NCI-H1092 (cell line): ENCODE data around the gene FBXL15.

Experiments
- DNase-seq: peaks from one replicate; lab custom pipeline; 2025; lab: John Stamatoyannopoulos, UW

The FBXL15 gene

GRCh38 chr10:102457591-102458150 is 37.0 kb downstream of the FBXL15 start:
- DNase-seq: no peak

DNA sequence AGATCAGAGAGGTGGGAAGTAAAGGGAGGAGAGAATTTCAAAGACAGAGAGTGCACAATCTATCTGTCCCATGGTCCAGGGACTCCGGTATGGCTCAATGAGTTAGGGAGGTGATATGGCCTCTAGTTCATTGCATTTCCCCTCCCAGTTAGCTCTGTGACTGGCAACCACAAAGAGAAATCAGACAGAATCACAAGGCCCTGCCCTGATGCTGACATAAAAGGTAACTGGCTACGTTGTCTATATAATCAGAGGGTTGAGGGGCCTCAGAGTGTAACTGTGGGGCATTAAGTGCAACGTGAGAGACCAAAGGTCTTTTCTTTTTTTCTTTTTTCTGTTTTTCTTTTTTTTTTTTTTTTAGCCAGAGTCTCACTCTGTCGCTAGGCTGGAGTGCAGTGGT is 38.0 kb downstream of the FBXL15 start:
- no peak for DNase-seq

DNA sequence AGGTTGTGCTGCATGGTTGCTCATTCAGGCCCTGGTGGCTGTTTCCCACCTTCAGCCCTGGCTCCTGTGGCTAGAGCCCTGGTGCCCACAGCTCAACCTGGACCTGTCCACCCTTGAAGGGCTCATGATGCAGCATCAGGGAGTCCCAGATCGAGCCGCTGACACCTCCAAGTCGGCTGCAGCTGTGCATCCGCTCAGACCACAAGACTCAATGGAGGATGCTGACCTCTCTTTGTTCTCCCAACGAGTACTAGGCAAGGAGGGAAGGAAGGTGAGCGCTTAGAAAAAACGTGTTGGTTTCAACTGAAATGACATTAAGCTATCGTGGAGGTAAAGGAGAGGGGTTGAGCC is 40.2 kb downstream of the FBXL15 start:
- DNase-seq: no peak

- DNase-seq: peak; percentile 85
Observed at GRCh38 chr10:102461187-102462054, 40.8 kb downstream of the FBXL15 start.

- DNase-seq: no peak
Observed at GRCh38 chr10:102462512-102463054, 41.9 kb downstream of the FBXL15 start.

GRCh38 chr10:102463983-102464382 is 43.3 kb downstream of the FBXL15 start:
- DNase-seq: no peak

DNA sequence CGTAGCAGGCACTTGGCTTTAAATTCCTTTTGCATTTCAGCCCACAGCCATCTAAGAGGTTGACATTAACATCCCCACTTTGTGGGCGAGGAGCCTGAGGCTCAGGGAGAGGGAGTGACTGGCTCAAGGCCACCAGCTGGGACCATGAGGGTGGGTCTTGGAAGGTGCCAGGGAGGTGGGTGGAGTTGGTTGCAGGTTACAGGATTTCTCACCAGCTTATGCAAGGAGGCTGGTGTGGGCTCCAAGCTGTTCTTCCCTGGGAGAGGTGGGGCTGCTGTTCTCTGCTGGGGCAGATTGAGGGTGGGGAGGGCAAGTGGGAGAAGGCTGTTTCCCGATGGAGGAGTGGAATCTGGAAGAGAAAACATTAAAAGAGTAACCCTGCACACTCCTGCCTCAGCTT is 44.8 kb downstream of the FBXL15 start:
- DNase-seq: no peak

GRCh38 chr10:102467318-102467717 is 46.7 kb downstream of the FBXL15 start:
- no peak for DNase-seq

GRCh38 chr10:102467971-102468438 is 47.4 kb downstream of the FBXL15 start:
- no peak for DNase-seq

- DNase-seq: no peak
Observed at GRCh38 chr10:102468683-102469082, 48.0 kb downstream of the FBXL15 start.

DNA sequence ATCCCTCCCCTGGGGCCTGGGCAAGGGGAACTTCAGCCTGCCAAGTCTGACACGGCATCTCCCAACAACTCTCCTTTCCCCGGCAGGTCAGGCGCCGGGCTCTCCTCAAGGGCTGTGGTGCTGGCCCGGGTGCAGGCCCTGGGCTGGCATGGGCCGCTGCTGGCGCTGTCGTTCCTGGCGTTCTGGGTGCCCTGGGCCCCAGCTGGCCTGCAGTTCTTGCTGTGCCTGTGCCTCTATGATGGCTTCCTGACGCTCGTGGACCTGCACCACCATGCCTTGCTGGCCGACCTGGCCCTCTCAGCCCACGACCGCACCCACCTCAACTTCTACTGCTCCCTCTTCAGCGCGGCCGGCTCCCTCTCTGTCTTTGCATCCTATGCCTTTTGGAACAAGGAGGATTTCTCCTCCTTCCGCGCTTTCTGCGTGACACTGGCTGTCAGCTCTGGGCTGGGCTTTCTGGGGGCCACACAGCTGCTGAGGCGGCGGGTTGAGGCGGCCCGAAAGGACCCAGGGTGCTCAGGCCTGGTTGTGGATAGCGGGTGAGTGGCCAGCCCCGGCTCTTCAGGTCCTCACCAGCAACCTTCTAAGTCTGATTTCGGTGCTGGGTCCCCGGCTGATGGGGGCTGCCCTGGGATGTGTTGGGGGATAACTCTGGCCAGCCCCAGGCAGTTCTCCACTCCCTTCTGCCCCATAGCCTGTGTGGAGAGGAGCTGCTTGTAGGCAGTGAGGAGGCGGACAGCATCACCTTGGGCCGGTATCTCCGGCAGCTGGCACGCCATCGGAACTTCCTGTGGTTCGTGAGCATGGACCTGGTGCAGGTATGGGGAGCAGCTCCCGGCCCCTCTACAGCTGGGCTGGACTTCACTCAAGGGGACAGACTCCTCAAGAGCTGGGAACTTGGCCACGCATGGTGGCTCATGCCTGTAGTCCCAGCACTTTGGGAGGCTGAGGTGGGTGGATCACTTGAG is 50.2 kb downstream of the FBXL15 start:
- no peak for DNase-seq
